UCSD-AML1 (cell line): ENCODE results near the gene DDX49.
"Not testable (repeated sequence)": the region's sequence is repeated elsewhere in the genome, so short reads cannot be mapped to it uniquely, and the experiment has no call there.

Experiments
- DNase-seq: peaks from one replicate; lab custom pipeline; 2025; ENCODE audit not compliant: unreplicated experiment; lab: John Stamatoyannopoulos, UW

Gene DDX49

DNA sequence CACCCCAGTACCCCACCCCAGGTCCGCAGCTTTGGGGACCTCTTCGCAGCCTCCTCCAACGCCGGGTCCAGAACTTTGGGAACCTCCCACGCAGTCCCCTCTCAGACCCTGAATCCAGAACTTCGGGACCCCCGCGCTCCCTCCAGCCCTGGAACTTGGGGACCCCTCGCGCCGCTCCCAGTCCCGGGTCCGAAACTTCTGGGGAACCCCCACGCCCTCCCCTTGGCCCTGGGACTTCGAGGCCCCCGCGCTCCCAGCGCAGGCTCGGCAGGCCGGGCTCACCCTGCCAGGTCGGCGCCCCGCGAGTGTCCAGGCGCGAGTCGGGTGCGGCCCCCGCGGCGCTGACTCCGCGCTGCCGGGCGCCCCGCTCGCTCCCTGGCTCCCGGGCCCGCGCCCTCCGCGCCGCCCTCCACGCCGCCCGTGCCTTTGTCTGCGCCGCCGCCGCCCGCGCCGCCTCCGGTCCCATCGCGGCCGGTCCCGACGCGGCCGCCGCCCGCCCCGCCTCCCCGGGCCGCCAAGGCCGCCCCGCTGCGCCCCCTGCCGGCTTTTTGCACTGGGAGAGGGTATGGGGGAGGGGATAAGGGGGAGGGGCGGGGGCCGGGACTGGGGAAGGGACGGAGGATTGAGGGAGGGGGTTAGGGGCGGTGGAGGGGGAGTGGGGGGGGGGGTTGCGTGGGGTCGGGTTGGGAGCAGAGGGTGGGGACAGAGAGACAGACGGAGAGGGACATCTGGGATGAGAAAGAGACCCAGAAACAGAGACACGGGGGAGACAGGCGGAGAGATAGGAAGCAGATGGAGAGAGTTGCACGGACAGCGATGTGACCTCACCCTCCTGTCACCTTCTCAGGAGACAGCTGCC lies 21.5 kb downstream of the DDX49 start, which contains the start of gene HOMER3:
Gene HOMER3 (minus strand): TSS at position 449 of the 859 bp plus-strand sequence. CDS start 2,235 bp downstream, outside the sequence.
- peak; percentile 69 for DNase-seq

DNA sequence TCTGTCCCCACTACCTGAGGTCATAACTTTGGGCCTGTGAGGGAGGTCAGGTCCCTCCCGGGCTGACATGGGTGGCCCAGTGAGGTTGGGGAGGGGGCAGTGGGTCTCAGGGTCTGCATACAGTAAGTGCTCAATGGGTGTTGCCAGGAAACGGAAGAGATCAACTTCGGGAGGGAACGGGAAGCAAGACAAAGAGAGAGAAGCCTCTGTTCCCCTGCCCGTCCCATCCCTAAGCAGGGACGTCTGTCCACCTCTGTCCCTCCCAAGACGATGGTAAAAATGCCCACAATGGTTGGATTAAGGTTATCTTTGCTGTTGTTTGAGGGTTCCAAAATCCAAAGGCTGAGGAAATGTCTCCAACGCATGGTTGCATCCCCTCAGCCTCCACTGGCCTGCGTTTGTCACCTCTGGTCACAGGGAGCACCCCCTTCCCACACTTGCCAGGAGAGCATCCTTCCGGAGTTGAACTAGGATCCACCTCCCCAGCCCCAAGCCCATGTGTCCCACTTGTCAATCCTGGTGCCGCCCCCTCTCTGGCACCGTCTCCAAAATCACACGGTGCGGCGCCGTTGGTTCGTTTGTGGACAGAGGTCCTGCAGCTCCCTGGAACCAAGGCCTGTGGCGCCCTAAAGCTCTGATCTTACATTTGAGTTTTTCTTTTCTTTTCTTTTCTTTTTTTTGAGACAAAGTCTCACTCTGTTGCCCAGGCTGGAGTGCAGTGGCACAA lies 22.3 kb downstream of the DDX49 start:
- DNase-seq, result no peak

GRCh38 chr19:18942692-18943091 lies 23.2 kb downstream of the DDX49 start:
- no peak for DNase-seq

DNA sequence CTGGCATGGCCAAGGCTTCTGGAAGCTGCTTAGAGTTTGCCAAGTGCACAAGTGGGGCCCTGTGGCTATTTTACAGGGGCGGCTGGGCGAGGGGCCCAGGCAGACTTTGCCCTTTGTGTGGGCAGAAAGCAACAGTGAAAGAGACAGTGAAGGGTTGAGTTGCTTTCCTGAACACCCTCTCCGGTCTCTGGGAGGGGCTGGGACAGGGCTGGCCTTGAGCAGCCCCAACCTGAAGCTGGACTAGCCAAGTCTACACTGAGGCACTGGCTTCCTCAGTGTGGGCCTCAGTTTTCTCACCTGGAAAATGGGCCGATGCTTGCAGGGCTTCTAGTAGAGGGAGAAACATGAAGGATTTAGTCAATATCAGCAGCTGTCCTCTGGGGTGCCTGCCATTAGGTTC lies 23.9 kb downstream of the DDX49 start:
- no peak for DNase-seq

DNA sequence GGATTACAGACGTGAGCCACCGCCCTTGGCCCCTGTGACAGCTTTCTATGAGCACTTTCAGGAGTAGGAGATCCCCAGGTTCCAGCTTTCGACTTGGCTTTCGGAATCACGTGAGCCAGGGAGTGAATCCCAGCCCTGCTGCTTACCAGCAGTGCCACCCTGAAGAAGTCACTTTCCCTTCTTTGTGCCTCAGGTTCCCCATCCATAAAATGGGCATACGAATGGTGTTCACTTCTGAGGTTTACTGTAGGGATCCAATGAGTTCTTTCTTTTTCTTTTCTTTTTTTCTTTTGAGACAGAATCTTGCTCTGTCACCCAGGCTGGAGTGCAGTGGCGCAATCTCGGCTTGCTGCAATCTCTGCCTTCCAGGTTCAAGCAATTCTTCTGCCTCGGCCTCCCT lies 25.8 kb downstream of the DDX49 start:
- DNase-seq, result no peak

GRCh38 chr19:18946335-18946734 lies 26.8 kb downstream of the DDX49 start:
- DNase-seq, result no peak

GRCh38 chr19:18946918-18947317 lies 27.4 kb downstream of the DDX49 start:
- DNase-seq, result no peak

DNA sequence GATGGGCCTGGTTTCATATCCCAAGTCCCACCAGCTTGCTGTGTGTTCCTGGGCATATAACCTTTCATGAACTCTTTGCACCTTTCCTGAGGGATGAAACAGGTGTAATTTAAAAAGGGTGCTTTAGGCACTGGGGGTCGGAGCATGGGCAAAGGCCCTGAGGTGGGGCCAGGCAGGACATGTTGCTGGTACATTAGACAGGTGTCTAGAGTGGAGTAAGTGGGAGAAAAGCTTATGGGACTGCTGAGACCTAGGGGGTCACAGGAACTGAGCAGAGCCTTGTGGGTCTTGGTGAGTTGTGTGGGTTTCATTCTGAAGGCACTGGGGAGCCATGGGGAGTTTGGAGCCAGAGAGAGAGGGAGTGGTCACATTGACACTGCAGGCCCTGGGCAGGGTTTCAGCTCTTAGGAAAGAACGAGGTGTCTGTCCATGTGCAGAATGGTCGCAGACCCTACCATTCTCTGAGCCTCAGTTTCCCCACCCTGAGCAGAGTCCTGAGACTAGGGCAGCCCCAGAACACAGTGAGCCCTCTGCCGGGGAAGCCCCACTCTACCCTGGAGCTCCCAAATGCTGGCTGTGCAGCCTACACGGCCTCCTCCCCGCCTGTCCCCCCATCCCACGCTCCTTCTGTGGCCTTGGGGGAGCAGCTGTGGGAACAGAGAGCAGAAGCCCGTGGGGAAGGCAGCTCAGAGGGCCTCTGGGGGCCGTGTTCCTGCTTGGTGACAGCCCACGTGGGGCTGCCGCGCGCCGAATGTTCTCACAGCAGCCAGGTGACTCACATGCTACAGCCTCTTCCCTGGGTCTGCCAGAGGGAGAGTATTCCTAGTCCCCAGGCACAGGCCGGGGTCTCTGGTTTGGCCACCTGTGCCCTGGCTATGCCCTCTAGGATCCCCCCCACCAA lies 28.8 kb downstream of the DDX49 start:
- no peak for DNase-seq

DNA sequence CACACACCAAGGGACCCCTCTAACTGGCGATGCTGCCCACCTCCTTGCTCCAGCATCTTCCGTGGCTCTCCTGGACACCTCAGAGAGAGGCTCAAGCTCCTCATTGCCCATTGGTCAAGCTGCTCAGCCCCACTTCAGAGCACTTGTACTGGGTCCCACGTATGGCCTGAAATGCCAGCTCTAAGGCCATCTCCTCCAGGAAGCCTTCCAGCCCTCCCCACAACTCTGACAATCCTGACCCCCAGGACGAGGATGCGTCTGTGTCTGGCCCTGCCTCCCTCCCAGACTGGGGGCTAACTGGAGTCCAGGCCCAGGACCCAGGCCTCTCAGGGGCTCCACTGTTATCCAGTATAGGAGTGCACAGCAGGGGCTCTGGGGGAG lies 29.5 kb downstream of the DDX49 start:
- DNase-seq, result no peak

- DNase-seq, result no peak
Measured at GRCh38 chr19:18949858-18950257, 30.3 kb downstream of the DDX49 start.

DNA sequence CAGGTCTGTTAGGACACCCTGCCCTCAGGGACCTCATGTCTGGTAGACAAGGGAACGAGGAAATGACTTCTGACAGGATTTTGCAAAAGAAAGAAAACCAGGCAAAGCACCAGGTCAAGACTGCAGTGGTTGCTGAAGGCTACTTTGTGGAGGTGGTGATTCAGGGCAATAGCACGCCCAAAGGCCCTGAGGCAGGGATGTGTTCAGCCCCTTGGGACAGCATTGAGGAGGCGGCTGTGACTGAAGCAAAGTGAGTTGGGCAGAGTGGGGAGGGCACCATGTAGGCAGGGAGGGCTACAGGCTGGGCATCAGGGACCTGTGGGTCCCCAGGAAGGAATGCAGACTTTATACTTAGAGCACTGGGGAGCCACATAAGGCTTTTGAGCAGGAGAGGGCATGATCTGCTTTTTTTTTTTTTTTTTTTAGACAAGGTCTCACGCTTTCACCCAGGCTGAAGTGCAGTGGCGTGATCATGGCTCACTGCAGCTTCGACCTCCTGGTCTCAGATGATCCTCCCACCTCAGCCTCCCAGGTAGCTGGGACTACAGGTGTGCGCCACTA lies 32.3 kb downstream of the DDX49 start:
- no peak for DNase-seq

GRCh38 chr19:18952364-18953003 lies 33.0 kb downstream of the DDX49 start:
- DNase-seq, result not testable (repeated sequence)

DNA sequence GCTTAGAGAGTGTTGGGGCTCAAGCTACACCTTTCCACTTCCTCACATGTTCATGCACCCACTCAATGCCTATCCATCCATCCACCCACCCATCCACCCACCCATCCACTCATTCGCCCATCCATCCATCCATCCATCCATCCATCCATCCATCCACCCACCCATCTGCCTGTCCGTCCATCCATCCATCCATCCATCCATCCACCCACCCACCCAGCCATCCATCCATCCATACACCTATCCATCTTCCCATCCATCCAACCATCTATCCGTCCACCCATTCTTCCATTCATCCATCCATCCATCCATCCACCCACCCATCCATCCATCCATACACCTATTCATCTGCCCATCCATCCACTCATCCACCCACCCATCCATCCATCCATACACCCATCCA lies 34.6 kb downstream of the DDX49 start:
- no peak for DNase-seq

- no peak for DNase-seq
Measured at GRCh38 chr19:18955042-18955441, 35.5 kb downstream of the DDX49 start.

DNA sequence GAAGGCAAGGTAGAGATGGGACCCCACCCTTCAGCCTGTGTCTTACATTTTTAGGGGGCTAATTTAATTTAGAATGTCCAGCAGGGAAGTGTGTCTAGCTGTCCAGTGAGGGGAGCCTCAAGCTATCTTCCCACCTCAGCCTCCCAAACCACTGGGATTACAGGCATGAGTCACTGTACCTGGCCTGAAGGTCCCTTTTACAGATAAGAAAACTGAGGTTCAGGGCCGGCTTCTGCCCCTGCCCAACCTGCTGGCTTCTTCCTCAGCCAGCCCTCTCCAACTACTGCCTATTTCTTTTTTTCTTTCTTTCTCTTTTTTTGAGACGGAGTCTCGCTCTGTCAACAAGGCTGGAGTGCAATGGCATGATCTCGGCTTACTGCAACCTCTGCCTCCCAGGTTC lies 40.9 kb downstream of the DDX49 start:
- no peak for DNase-seq

GRCh38 chr19:18961767-18962620 lies 42.5 kb downstream of the DDX49 start:
- DNase-seq, result no peak

DNA sequence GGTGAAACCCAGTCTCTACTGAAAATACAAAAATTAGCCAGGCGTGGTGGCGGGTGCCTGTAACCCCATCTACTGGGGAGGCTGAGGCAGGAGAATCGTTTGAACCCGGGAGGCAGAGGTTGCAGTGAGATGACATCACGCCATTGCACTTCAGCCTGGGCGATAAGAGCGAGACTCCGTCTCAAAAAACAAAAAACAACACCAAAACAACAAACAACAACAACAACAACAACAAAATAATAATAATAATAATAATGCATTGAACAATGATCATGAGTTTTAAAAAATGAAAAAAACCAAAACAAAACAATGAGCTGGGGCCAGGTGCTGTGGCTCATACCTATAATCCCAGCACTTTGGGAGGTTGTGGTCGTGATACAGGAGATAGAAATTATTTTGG lies 44.6 kb downstream of the DDX49 start:
- no peak for DNase-seq

GRCh38 chr19:18966307-18966706 lies 46.8 kb downstream of the DDX49 start:
- DNase-seq, result no peak

GRCh38 chr19:18967358-18968146 lies 48.0 kb downstream of the DDX49 start:
- peak; percentile 62 for DNase-seq
